ENCODE measurements around the gene ALDH3A1. TPM values are rescaled to one million over a fixed set of nuclear protein-coding genes. Genes with fewer than 3 reads are reported as not detected.

ALDH3A1 gene
- total and polyA plus RNA-seq, 9 of the 15 experiments (the other 6 are each of a cell fraction or from before 2014, with no cell fraction given) = not detected

DNA sequence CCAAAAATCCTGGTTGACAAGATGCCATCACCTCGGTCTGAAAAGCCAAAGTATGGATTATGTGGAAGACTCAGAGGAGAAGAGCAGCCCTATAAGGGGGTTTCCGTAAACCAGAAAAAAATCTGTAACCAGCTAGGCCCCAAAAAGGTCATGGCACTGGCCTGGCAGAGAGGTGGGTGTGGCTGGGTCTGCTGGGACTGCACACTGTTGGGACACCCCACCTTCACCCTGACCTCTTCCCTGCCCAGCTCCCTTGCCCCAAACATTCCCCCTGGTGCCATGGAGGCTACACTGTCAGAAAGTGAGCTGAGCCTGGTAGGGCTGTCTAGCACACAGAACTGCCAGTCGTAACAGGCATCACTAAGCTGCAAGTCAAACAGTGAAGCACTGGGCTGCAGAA lies 38.3 kb downstream of the ALDH3A1 start (continued):
- no peak for TF ChIP-seq ZNF253 (CRISPR knock-in tag; conservative IDR thresholded peaks at IDR 0.05)

- H3K9ac ChIP-seq (ENCODE audit: insufficient read depth in 1 of 2, low read depth in 2 of 2, low read length in 2 of 2) = no peak overlapping the region
- peaks cover 0 to 16% of the 10 kb centered on the region in 2 experiments; a peak in 2 of 5 replicates for H3K27me3 ChIP-seq (ENCODE audit: control insufficient read depth in 2 of 2, insufficient read depth in 2 of 2, low read length in 2 of 2)
- CTCF ChIA-PET (ENCODE audit: low intra/inter-chr PET ratio) = no interaction called here
- no TSS peak for BruUV-seq (replicated peaks)
- peaks cover 0 to 5% of the 10 kb centered on the region in 2 experiments; a peak in 1 of 5 replicates for H3K4me1 ChIP-seq (replicated peaks in 1 of 2; ENCODE audit: control insufficient read depth in 2 of 2, insufficient read depth in 2 of 2, low read length in 2 of 2)
- H3K9me3 ChIP-seq (replicated peaks; ENCODE audit: control insufficient read depth, insufficient read depth, low read depth, low read length) = no peaks in the 10 kb centered on the region
- H2AFZ ChIP-seq (ENCODE audit: low read depth, low read length) = no peak overlapping the region
- H3K4me3 ChIP-seq = no peak overlapping the region
- no peak overlapping the region for H3K4me2 ChIP-seq (ENCODE audit: insufficient read depth, low read length)
- H3K79me2 ChIP-seq (ENCODE audit: control insufficient read depth, insufficient read depth, low read length) = no peaks in the 10 kb centered on the region
- H3K27ac ChIP-seq (ENCODE audit: extremely low read depth, low read depth, low read length) = no peak overlapping the region
- peak in 1 of 4 experiments; percentile 2 for DNase-seq (ENCODE audit: extremely low read depth in 1 of 4, low spot score in 3 of 4)
- no peaks in the 10 kb centered on the region for H3K36me3 ChIP-seq (ENCODE audit: control insufficient read depth, insufficient read depth, low read length)
- in situ Hi-C loops (cut with MboI) (no loop called here), intact Hi-C loops (cut with micrococcal nuclease) (no loop called here)
- 0% methylated on average over 3 of the region's 6 CpGs for WGBS (ENCODE audit: insufficient coverage, low coverage, missing lambda C conversion rate)
- no peak for TF ChIP-seq BRD9 (IDR thresholded peaks at IDR 0.05; ENCODE audit: low read depth, partially characterized antibody)
- TF ChIP-seq MLLT1 (IDR thresholded peaks at IDR 0.05) = no peak
- TF ChIP-seq, protein P1, sequence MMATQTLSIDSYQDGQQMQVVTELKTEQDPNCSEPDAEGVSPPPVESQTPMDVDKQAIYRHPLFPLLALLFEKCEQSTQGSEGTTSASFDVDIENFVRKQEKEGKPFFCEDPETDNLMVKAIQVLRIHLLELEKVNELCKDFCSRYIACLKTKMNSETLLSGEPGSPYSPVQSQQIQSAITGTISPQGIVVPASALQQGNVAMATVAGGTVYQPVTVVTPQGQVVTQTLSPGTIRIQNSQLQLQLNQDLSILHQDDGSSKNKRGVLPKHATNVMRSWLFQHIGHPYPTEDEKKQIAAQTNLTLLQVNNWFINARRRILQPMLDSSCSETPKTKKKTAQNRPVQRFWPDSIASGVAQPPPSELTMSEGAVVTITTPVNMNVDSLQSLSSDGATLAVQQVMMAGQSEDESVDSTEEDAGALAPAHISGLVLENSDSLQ (IDR thresholded peaks at IDR 0.05) = no peak
- no peak for TF ChIP-seq DPF2 (IDR thresholded peaks at IDR 0.05)
- no peak for TF ChIP-seq ZNF232 (CRISPR knock-in tag; IDR thresholded peaks at IDR 0.05)
- TF ChIP-seq DNMT1 (IDR thresholded peaks at IDR 0.05) = no peak
- TF ChIP-seq ZFP1 (CRISPR knock-in tag; IDR thresholded peaks at IDR 0.05) = no peak
- TF ChIP-seq ZNF174 (CRISPR knock-in tag; IDR thresholded peaks at IDR 0.05) = no peak
- TF ChIP-seq, protein P2, sequence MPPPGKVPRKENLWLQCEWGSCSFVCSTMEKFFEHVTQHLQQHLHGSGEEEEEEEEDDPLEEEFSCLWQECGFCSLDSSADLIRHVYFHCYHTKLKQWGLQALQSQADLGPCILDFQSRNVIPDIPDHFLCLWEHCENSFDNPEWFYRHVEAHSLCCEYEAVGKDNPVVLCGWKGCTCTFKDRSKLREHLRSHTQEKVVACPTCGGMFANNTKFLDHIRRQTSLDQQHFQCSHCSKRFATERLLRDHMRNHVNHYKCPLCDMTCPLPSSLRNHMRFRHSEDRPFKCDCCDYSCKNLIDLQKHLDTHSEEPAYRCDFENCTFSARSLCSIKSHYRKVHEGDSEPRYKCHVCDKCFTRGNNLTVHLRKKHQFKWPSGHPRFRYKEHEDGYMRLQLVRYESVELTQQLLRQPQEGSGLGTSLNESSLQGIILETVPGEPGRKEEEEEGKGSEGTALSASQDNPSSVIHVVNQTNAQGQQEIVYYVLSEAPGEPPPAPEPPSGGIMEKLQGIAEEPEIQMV (tag; conservative IDR thresholded peaks at IDR 0.05; ENCODE audit: low read depth) = no peak
- H4K20me1 ChIP-seq (replicated peaks; ENCODE audit: control insufficient read depth, insufficient read depth, low read length) = no peaks in the 10 kb centered on the region; the same call in 1 of the 2 replicates
- FAIRE-seq = no peak
- POLR2A ChIA-PET = no interaction called here
- no peaks in the 10 kb centered on the region for H3K9me1 ChIP-seq (ENCODE audit: control insufficient read depth, insufficient read depth, low read length)
- ATAC-seq = no peak
Observed at GRCh38 chr17:19708431-19709175, 39.5 kb downstream of the ALDH3A1 start.

Measured in K562 (cell line).